Measurements from ENCODE around the gene SMTNL2.

SMTNL2 gene

DNA sequence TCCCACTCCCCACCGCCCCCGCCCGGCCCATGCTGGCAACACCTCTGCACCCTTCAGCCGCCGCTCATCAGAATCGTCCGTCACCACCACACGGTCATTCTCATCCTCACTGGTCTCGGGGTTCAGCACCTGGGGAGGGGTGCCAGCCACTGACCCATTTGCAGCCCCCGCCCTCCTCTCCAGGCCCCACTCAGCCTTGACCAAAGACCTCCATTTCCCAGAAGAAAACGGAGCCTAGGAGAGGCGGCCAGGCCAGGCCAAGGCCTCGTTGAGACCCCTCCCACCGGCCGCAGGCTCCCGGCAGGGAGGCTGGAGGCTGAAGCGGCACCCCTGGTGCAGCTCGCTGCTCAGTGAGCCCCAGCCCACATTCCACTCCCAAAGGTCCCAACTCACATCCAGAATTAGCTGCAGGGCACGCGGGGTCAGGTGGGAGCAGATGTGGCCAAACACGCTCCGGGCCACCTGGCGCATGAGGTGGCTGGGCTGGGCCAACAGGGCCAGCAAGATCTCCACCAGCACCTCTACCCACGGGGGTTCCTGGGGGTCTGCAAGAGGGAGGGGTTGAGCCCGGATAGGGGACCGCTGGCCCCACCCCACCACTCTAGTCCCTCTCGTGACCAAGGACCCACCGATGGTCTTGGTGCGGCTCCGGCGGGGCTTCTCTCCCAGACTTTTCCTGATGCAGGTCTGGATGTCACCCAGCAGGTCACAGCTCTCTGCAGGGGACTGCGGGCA, 38.9 kb upstream of the SMTNL2 start:
- no peak for DNase-seq

- DNase-seq, result no peak
Measured at GRCh38 chr17:4547118-4547906, 37.0 kb upstream of the SMTNL2 start.

- no peak for DNase-seq
Measured at GRCh38 chr17:4548061-4548461, 36.3 kb upstream of the SMTNL2 start.

GRCh38 chr17:4548721-4549531, 35.4 kb upstream of the SMTNL2 start:
- no peak for DNase-seq

GRCh38 chr17:4549781-4550533, 34.4 kb upstream of the SMTNL2 start:
- no peak for DNase-seq

GRCh38 chr17:4550534-4551039, 33.7 kb upstream of the SMTNL2 start:
- DNase-seq, result no peak

DNA sequence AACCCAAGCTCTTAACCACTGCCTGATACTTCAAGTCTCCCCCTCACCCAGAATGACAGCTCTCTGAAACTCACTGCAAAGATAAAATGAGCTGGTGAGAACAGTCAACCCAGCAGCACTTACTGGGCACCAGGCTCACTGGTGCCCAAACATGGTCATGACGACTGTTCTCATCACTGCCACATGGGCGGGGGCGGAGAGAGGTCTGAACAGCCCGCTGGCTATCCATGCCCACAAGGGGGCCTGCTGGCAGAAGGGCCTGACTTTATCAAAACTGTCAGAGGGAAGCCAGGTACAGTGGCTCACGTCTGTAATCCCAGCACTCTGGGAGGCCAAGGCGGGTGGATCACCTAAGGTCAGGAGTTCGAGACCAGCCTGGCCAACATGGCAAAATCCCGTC, 33.2 kb upstream of the SMTNL2 start:
- peak; percentile 42 for DNase-seq

DNA sequence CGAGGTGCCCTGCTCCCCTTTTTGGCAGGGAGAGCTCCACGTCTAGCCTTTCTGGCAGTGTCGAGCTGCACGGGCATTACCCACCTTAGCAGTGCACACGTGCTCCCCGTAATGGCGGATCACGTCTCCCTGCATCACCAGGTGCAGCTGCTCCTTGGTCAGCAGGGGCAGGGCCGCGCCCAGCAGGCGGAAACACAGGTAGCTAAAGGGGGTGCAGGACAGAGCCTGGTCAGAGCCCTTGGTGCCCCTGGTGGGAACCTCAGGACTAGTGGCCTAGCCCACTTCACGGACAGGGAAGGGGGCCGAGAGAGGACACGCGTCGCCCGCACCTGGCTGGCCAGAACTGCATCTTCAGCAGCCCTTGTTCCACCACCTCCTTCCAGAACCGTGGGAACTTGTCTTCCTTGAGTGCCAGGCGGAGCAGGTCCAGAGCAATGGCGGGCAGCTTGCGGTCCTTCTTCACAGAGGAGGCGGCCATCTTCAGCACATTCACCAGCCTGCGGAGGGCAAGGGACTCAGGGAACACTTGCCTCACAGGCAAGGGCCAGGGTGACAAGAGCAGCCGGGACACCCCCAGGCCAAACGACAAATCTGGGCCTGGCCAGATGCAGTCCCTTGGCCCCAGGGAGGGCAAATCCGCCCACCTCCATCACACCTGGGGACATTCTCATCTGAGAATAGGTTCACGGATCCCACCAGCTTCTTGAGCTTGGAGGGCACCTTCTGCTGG, 32.4 kb upstream of the SMTNL2 start:
- no peak for DNase-seq

GRCh38 chr17:4553669-4554068, 30.7 kb upstream of the SMTNL2 start:
- no peak for DNase-seq

GRCh38 chr17:4554441-4554996, 29.8 kb upstream of the SMTNL2 start:
- no peak for DNase-seq

- DNase-seq, result peak; percentile 98
Measured at GRCh38 chr17:4554997-4555799, 29.1 kb upstream of the SMTNL2 start, which contains the start of gene MYBBP1A. TSS of gene MYBBP1A (minus strand) at chr17:4555384. CDS start at chr17:4555324, 60 bp downstream.

- no peak for DNase-seq
Measured at GRCh38 chr17:4555873-4556759, 28.2 kb upstream of the SMTNL2 start.

DNA sequence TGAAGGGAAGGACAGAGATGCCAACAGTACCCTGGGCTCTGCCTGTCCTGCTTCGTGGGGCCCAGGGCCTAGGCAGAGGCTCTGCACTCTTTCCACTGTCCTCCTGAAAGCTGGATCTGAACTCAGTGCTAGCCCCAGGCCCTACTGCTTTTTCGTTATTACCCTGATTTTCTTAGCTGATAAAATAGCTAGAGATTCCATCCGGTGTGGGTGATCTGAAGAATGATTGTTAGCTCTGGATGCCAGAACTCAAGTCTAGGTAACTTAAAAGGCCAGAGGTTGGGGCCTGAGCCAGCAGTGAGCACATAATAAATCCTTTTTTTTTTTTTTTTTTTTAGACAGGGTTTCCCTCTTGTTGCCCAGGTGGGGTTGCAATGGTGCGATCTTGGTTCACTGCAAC, 27.3 kb upstream of the SMTNL2 start:
- DNase-seq, result no peak

DNA sequence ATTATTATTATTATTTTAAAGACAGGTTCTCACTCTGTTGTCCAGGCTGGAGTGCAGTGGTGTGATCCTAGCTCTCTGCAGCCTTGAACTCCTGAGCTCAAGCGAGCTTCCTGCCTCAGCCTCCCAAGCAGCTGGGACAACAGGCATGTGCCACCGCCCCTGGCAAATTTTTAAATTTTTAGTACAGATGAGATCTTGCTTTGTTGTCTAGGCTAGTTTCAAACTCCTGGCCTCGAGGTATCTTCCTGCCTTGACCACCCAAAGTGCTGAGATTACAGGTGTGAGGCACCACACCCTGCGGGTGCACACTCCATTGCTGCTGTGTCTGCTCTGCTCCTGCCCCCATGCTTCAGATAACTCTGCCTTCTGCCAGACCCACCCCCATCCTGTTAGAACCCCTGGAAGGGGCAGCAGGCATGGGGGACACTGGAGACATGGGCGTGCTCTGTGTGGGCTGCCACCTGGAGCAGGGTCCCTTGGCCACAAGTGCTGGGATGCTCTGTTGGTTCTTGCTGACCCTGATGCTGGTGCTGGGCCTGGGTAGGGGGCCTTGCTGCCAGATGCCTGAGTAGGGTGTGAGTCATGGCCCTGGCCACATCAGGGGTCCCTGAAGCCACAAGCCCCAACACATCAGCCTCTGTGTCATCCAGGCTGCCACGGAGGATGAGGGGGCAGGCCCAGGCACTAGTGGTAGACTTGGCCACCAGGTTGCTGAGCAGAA, 26.5 kb upstream of the SMTNL2 start:
- DNase-seq, result no peak

- DNase-seq, result no peak
Measured at GRCh38 chr17:4558347-4558971, 25.9 kb upstream of the SMTNL2 start.

GRCh38 chr17:4559139-4559791, 25.1 kb upstream of the SMTNL2 start:
- no peak for DNase-seq

GRCh38 chr17:4559966-4560365, 24.4 kb upstream of the SMTNL2 start:
- DNase-seq, result no peak

GRCh38 chr17:4560421-4560820, 23.9 kb upstream of the SMTNL2 start, which contains the start of gene GGT6:
TSS of gene GGT6 (minus strand) at chr17:4560577. CDS start at chr17:4560521, 56 bp downstream.
- no peak for DNase-seq
